Activated naive CD4-positive, alpha-beta T cell (primary cell): Measurements from ENCODE around the gene MUC20.

Source experiments
- DNase-seq, 4 experiments: peaks; one replicate each; lab custom pipeline; 2025; lab: John Stamatoyannopoulos, UW

The MUC20 gene

GRCh38 chr3:195755391-195755790 is 34.6 kb downstream of the MUC20 start:
- DNase-seq, result no peak

- no peak for DNase-seq
These were observed 35.3 kb downstream of the MUC20 start for GRCh38 chr3:195755791-195756676.

GRCh38 chr3:195757438-195757770 is 36.6 kb downstream of the MUC20 start:
- DNase-seq, result no peak

- DNase-seq, result no peak
These were observed 37.0 kb downstream of the MUC20 start for GRCh38 chr3:195757827-195758226.

- DNase-seq, result no peak
These were observed 38.1 kb downstream of the MUC20 start for GRCh38 chr3:195758721-195759353.

- no peak for DNase-seq
These were observed 39.8 kb downstream of the MUC20 start for GRCh38 chr3:195760345-195761122.

- no peak for DNase-seq
These were observed 40.4 kb downstream of the MUC20 start for GRCh38 chr3:195761123-195761566.

GRCh38 chr3:195761567-195762248 is 40.9 kb downstream of the MUC20 start:
- no peak for DNase-seq

- DNase-seq, result no peak
These were observed 41.4 kb downstream of the MUC20 start for GRCh38 chr3:195762249-195762585.

- no peak for DNase-seq
These were observed 41.8 kb downstream of the MUC20 start for GRCh38 chr3:195762611-195763010.

- DNase-seq, result no peak
These were observed 42.5 kb downstream of the MUC20 start for GRCh38 chr3:195763076-195763830.

- no peak for DNase-seq
These were observed 43.4 kb downstream of the MUC20 start for GRCh38 chr3:195763843-195764825.

GRCh38 chr3:195764961-195765706 is 44.4 kb downstream of the MUC20 start:
- DNase-seq, result no peak

GRCh38 chr3:195766671-195767070 is 45.9 kb downstream of the MUC20 start:
- no peak for DNase-seq

- DNase-seq, result no peak
These were observed 47.0 kb downstream of the MUC20 start for GRCh38 chr3:195767792-195768191.

- DNase-seq, result no peak
These were observed 47.6 kb downstream of the MUC20 start for GRCh38 chr3:195768414-195768813.

GRCh38 chr3:195768831-195769303 is 48.1 kb downstream of the MUC20 start:
- DNase-seq, result no peak

- DNase-seq, result no peak
These were observed 48.8 kb downstream of the MUC20 start for GRCh38 chr3:195769551-195769950.

- no peak for DNase-seq
These were observed 49.5 kb downstream of the MUC20 start for GRCh38 chr3:195770081-195770840.
